Right cardiac atrium (tissue), 5 donors: ENCODE data around the gene EXD1. TPM values are rescaled to one million over a fixed set of nuclear protein-coding genes. Genes with fewer than 3 reads are reported as not detected.
A peak's percentile ranks its signal among the peaks of the same experiment; 100 is the strongest.

Experiments
- ATAC-seq, 2 donors: fragments of 200-7000 bp; cut with Tn5 transposase; one replicate each; pipeline versions ENCODE4 v1.8.0 to v1.9.1; 2020; ENCODE audit warnings: moderate library complexity in 2 of 2, mild to moderate bottlenecking in 1 of 2
- DNase-seq, 3 donors: peaks; one replicate each; pipeline ENCODE4 v3.0.0-alpha.2; 2020
- H3K27ac ChIP-seq: one replicate; pipeline ENCODE4 v1.5.1; 2013; ENCODE audit warnings: mild to moderate bottlenecking, low read length, control low read depth, moderate library complexity
- H3K27me3 ChIP-seq: one replicate; pipeline ENCODE4 v1.6.1; 2013; ENCODE audit not compliant: control insufficient read depth, insufficient read depth
- H3K4me1 ChIP-seq: one replicate; pipeline ENCODE4 v1.6.1; 2013; ENCODE audit warnings: low read length; ENCODE audit not compliant: control insufficient read depth, insufficient read depth
- H3K4me3 ChIP-seq: one replicate; pipeline ENCODE4 v1.5.1; 2013; ENCODE audit warnings: low read length, control low read depth
- H3K9me3 ChIP-seq: one replicate; pipeline ENCODE4 v1.6.1; 2013; ENCODE audit warnings: low read length; ENCODE audit not compliant: control insufficient read depth
- WGBS: extraction: QIAGEN DNeasy Blood & Tissue Kit; methylation state at CpG from one replicate; pipeline ENCODE4 v1.1.7; 2013; 5-methylcytosine and 5-hydroxymethylcytosine counted together
- intact Hi-C, 4 donors: fragments of 100-400 bp; cut with DNase I; formaldehyde crosslinking; loops; one replicate each; pipeline versions ENCODE4 v1.11.0 to v1.14.0; 2022 to 2023
- polyA plus RNA-seq: library from polyadenylated mRNA; stranded (reverse); fragments of 200-250 nt; gene quantifications from one replicate; pipeline ENCODE4 v1.2.3, GENCODE V29; 2013
- total RNA-seq, 4 donors: library from RNA; stranded (reverse); fragmentation: NEBNext Ultra II Directional; extraction: Animal tissue kit (Norgen Biotek cat#: 25700); gene quantifications; one replicate each; pipeline ENCODE4 v1.2.1, GENCODE V29; 2021
- donor health status: healthy with polysubstance abuse.
- donor health status: DM: no; HTN: yes; CAD: no.
- donor health status: DM: no; HTN: no; CAD: no.
- donor health status: DM: no; HTN: yes; CAD: no; lungs with severe emphysema.
- donor health status: DM: yes; HTN: yes; CAD: no.

The EXD1 gene
- total and polyA plus RNA-seq, 5 donors: not detected

- DNase-seq (no peak), ATAC-seq (no peak)
- H3K4me3 ChIP-seq: no peak overlapping the region
- H3K4me1 ChIP-seq: no peaks in the 10 kb centered on the region
- no peaks in the 10 kb centered on the region for H3K9me3 ChIP-seq
- intact Hi-C loops: loop anchor here in 1 of 4 donors (5.0 kb wide), 1 partner anchor 273 kb away; no protein-coding TSS in a partner anchor
- no peak overlapping the region for H3K27ac ChIP-seq
- no peaks in the 10 kb centered on the region for H3K27me3 ChIP-seq
- 81% methylated on average over 6 of the region's 6 CpGs for WGBS
Observed at GRCh38 chr15:41180206-41180789, 50.3 kb downstream of the EXD1 start.

GRCh38 chr15:41169781-41170180, 60.8 kb downstream of the EXD1 start:
- intact Hi-C loops: loop anchor here in 1 of 4 donors (10.0 kb wide), 1 partner anchor 145 kb away; no protein-coding TSS in a partner anchor
- no peaks in the 10 kb centered on the region for H3K4me1 ChIP-seq
- ATAC-seq (no peak), DNase-seq (peak in 1 of 3 donors; percentile 44)
- H3K4me3 ChIP-seq: no peak overlapping the region
- H3K27me3 ChIP-seq: peaks cover 3% of the 10 kb centered on the region
- no peak overlapping the region for H3K27ac ChIP-seq
- H3K9me3 ChIP-seq: no peaks in the 10 kb centered on the region
- WGBS: 78% methylated on average over 4 of the region's 4 CpGs

GRCh38 chr15:41169086-41169485, 61.5 kb downstream of the EXD1 start:
- ATAC-seq: no peak
- Histone ChIP-seq H3K9me3 (no peaks in the 10 kb centered on the region), H3K4me1 (no peaks in the 10 kb centered on the region), H3K27ac (no peak overlapping the region), H3K4me3 (no peak overlapping the region), H3K27me3 (peaks cover 3% of the 10 kb centered on the region)
- no peak for DNase-seq
- intact Hi-C loops: no loop called here

GRCh38 chr15:41161736-41162135, 68.8 kb downstream of the EXD1 start:
- intact Hi-C loops: no loop called here
- H3K4me1 ChIP-seq: no peaks in the 10 kb centered on the region
- H3K9me3 ChIP-seq: no peaks in the 10 kb centered on the region
- ATAC-seq (no peak), DNase-seq (no peak)
- no peak overlapping the region for H3K27ac ChIP-seq
- 45% methylated on average over 1 of the region's 1 CpG for WGBS
- H3K27me3 ChIP-seq: peaks cover 3% of the 10 kb centered on the region
- no peak overlapping the region for H3K4me3 ChIP-seq

- WGBS: 73% methylated on average over 6 of the region's 6 CpGs
- no peaks in the 10 kb centered on the region for H3K4me1 ChIP-seq
Observed at GRCh38 chr15:41161336-41161735, 69.2 kb downstream of the EXD1 start.

GRCh38 chr15:41160639-41161315, 69.8 kb downstream of the EXD1 start:
- intact Hi-C loops: no loop called here
- H3K4me3 ChIP-seq: no peak overlapping the region
- DNase-seq: no peak
- H3K27ac ChIP-seq: no peak overlapping the region
- 84% methylated on average over 15 of the region's 15 CpGs for WGBS
- H3K9me3 ChIP-seq: no peaks in the 10 kb centered on the region
- H3K4me1 ChIP-seq: no peaks in the 10 kb centered on the region
- no peak for ATAC-seq
- H3K27me3 ChIP-seq: peaks cover under 1% of the 10 kb centered on the region

More at GRCh38 chr15:41161336-41161735, 69.2 kb downstream of the EXD1 start:
- Histone ChIP-seq H3K27me3 (peaks cover 3% of the 10 kb centered on the region), H3K9me3 (no peaks in the 10 kb centered on the region), H3K4me3 (no peak overlapping the region), H3K27ac (no peak overlapping the region)
- ATAC-seq: no peak
- intact Hi-C loops: no loop called here
- DNase-seq: no peak

- intact Hi-C loops: no loop called here
- WGBS: 56% methylated on average over 2 of the region's 2 CpGs
- H3K9me3 ChIP-seq: no peaks in the 10 kb centered on the region
- no peaks in the 10 kb centered on the region for H3K27me3 ChIP-seq
- no peak overlapping the region for H3K27ac ChIP-seq
- H3K4me3 ChIP-seq: no peak overlapping the region
- H3K4me1 ChIP-seq: no peaks in the 10 kb centered on the region
- DNase-seq (no peak), ATAC-seq (no peak)
Observed at GRCh38 chr15:41154412-41154811, 76.1 kb downstream of the EXD1 start.

GRCh38 chr15:41153733-41154132, 76.8 kb downstream of the EXD1 start:
- intact Hi-C loops: no loop called here
- DNase-seq (no peak), ATAC-seq (no peak)
- Histone ChIP-seq H3K27ac (no peak overlapping the region), H3K4me3 (no peak overlapping the region), H3K27me3 (no peaks in the 10 kb centered on the region), H3K4me1 (no peaks in the 10 kb centered on the region), H3K9me3 (no peaks in the 10 kb centered on the region)
- WGBS: 94% methylated on average over 5 of the region's 5 CpGs

- H3K27ac ChIP-seq: no peak overlapping the region
- 96% methylated on average over 37 of the region's 37 CpGs for WGBS
- intact Hi-C loops: no loop called here
- H3K4me3 ChIP-seq: no peak overlapping the region
- DNase-seq (peak in 1 of 3 donors; percentile 35), ATAC-seq (no peak)
- no peaks in the 10 kb centered on the region for H3K4me1 ChIP-seq
- no peaks in the 10 kb centered on the region for H3K27me3 ChIP-seq
- H3K9me3 ChIP-seq: no peaks in the 10 kb centered on the region
Observed at GRCh38 chr15:41151451-41152005, 79.0 kb downstream of the EXD1 start.

GRCh38 chr15:41150279-41150678, 80.3 kb downstream of the EXD1 start:
- Histone ChIP-seq H3K9me3 (no peaks in the 10 kb centered on the region), H3K4me1 (no peaks in the 10 kb centered on the region), H3K27ac (no peak overlapping the region), H3K4me3 (no peak overlapping the region), H3K27me3 (no peaks in the 10 kb centered on the region)
- intact Hi-C loops: no loop called here
- 87% methylated on average over 4 of the region's 4 CpGs for WGBS
- DNase-seq (no peak), ATAC-seq (no peak)

- no peak overlapping the region for H3K27ac ChIP-seq
- intact Hi-C loops: no loop called here
- no peaks in the 10 kb centered on the region for H3K27me3 ChIP-seq
- no peak for DNase-seq
- no peaks in the 10 kb centered on the region for H3K4me1 ChIP-seq
- no peak overlapping the region for H3K4me3 ChIP-seq
- H3K9me3 ChIP-seq: no peaks in the 10 kb centered on the region
- 70% methylated on average over 2 of the region's 2 CpGs for WGBS
- no peak for ATAC-seq
Observed at GRCh38 chr15:41148065-41148464, 82.5 kb downstream of the EXD1 start.
